OCI-LY3 (cell line): ENCODE results near the gene AREG.

ENCODE experiments used
- EZH2phosphoT487 ChIP-seq: fragments of 200-600 bp; shearing (Covaris generic); IDR thresholded peaks from 2 replicates; pipeline ENCODE4 v1.6.1; 2018; ENCODE audit warnings: antibody characterized with exemption, mixed run types, low read depth
- TF ChIP-seq, protein P1 (sequence below): fragments of 200-600, 300-600 bp; sonication (generic); IDR thresholded peaks from 2 replicates; pipeline ENCODE4 v1.5.1; 2014; ENCODE audit warnings: antibody characterized with exemption, low read length, low read depth

DNA sequence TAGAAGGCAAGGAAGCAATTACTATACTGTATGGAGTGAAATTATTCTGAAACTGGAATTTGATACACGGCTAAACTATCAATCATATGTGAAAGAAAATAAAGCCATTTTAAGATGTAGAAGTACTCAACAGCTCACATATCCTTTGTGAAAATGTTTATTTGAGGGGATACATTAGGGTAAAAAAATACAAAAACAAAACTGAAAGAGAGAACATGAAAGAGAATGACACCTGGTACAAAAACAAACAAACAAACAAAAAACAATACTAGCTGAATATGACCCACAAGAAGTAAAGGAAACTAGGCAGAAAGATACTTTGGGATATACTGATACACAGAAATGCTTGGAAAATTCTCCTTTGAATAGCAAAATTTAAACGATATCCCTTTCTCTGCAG is 20.8 kb upstream of the AREG start:
- no peak for TF ChIP-seq EZH2phosphoT487
- TF ChIP-seq, protein P1, sequence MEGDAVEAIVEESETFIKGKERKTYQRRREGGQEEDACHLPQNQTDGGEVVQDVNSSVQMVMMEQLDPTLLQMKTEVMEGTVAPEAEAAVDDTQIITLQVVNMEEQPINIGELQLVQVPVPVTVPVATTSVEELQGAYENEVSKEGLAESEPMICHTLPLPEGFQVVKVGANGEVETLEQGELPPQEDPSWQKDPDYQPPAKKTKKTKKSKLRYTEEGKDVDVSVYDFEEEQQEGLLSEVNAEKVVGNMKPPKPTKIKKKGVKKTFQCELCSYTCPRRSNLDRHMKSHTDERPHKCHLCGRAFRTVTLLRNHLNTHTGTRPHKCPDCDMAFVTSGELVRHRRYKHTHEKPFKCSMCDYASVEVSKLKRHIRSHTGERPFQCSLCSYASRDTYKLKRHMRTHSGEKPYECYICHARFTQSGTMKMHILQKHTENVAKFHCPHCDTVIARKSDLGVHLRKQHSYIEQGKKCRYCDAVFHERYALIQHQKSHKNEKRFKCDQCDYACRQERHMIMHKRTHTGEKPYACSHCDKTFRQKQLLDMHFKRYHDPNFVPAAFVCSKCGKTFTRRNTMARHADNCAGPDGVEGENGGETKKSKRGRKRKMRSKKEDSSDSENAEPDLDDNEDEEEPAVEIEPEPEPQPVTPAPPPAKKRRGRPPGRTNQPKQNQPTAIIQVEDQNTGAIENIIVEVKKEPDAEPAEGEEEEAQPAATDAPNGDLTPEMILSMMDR: no peak
